NK-92 (cell line): ENCODE results near the gene INSIG2.

Experiments used
- DNase-seq: peaks from one replicate; lab custom pipeline; 2025; ENCODE audit not compliant: unreplicated experiment; lab: John Stamatoyannopoulos, UW

The INSIG2 gene

GRCh38 chr2:118088051-118089024 is at the start of gene INSIG2:
TSS of gene INSIG2 (plus strand) at chr2:118088471. CDS start at chr2:118096557, 8,086 bp downstream.
- DNase-seq, result peak; percentile 37

GRCh38 chr2:118040891-118041290 is 47.4 kb upstream of the INSIG2 start:
- no peak for DNase-seq

- DNase-seq, result no peak
Observed at GRCh38 chr2:118044103-118044716, 44.1 kb upstream of the INSIG2 start.

GRCh38 chr2:118044854-118045253 is 43.4 kb upstream of the INSIG2 start:
- DNase-seq, result no peak

DNA sequence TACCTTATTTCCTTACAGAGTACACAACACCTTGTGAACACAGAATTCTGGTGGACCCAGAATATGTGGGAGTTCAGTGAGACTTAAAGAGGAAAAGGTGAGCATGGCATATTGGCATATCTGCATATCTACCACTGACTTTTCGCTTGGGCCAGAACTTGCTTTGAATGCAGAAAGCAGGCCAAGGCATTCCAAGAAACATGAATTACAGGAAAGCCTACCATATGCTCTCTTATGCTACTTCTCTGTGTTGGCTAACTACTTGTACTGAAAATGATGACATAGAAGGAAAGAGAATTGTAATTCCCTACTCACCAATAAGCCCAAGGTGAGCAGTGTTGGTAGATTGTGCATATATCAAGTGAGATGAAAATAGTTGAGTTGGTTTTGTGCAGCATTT is 43.0 kb upstream of the INSIG2 start:
- no peak for DNase-seq

GRCh38 chr2:118046634-118047210 is 41.5 kb upstream of the INSIG2 start:
- DNase-seq, result no peak

GRCh38 chr2:118047380-118047826 is 40.9 kb upstream of the INSIG2 start:
- no peak for DNase-seq

- no peak for DNase-seq
Observed at GRCh38 chr2:118048401-118048800, 39.9 kb upstream of the INSIG2 start.

DNA sequence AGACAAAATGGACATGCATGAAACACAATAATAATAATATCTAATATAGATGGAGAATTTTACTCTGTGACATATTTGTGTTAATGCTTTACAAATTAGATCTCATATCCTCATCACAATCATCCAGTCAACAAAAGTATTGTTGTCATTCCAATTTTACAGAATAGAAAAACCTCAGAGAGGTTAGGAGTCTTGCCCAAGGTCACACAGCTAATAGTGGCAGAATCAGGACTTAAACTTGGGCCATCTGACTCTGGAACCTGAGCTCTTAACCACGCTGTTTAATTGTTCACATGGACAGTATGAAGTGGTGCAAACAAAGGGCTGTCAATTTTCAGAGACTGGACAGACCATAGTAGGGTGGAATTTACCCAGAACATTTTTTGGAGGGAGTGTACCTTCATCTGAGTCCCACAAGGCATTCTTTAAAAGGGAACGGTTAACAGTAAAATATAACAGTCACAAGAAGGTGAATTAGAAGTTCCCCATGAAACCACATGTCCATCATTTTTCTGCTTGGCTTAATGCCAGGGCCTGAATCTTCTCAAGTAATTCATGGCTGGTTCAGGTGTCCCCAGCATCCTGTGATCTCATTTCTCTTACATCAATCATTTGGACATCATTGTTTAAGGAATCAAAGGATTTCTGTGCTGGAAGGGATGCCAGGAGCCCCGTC is 39.0 kb upstream of the INSIG2 start:
- DNase-seq, result no peak

DNA sequence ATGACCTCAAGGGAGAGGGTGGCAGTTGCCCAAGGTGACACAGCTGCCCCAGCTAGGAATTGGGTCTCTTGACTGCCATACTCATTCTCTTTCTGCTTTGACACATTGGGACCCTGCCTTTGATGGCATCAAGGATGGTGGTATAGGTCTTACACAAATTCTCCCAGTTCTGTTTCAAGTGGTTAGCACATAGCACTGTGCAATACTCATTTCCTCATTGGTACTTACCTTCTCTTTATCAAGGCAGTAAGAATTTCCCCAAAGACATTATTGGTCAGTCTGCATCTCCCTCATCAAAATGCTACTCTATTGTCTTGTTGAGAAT is 38.5 kb upstream of the INSIG2 start:
- DNase-seq, result no peak

DNA sequence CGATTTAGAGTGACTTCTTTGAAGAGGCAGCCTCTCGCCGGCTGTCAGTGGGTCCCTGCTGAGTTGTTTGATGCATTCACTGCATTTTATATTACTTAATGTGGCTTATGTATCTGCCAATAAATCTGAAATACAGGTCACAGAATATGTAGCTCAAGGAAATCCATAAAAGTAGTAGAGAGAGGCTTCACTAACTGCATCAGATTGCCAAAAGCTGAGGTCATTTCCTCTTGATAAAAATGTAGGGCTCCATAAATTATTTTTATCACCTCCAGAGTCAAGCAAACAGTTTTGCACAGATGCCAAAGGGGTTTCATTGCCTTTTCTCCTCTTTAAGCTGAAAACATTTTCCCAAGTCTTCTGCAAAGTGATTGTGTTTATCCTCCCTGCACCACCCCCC is 37.9 kb upstream of the INSIG2 start:
- DNase-seq, result no peak

GRCh38 chr2:118050974-118051373 is 37.3 kb upstream of the INSIG2 start:
- DNase-seq, result no peak

DNA sequence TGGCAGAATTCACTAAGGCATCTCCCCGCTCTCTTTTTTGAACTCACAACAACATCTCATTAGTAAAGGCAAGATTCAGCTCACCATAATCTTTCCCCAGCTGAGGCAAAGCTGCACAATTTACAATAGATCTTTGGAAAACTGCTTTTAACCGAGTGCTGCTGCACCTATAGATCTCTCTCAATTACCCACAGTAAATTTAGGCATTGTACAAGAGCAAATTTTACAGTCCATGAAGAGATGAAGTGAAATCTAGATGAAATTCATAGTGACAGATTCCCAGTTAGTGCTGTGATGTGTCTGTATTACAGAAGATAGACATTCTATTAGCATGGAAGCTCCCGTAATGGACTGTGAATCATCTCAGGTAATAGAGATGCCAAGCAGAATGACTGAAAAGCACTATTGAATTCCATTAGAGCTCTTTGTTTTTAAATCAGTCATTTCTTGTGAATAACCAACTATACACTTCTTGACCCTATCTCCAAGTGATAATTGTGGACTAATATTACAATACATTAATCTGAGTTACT is 36.4 kb upstream of the INSIG2 start:
- no peak for DNase-seq

GRCh38 chr2:118052474-118052873 is 35.8 kb upstream of the INSIG2 start:
- DNase-seq, result no peak

GRCh38 chr2:118053681-118054080 is 34.6 kb upstream of the INSIG2 start:
- no peak for DNase-seq

- DNase-seq, result no peak
Observed at GRCh38 chr2:118054213-118055008, 33.9 kb upstream of the INSIG2 start.

GRCh38 chr2:118055512-118056164 is 32.6 kb upstream of the INSIG2 start:
- DNase-seq, result no peak

GRCh38 chr2:118056165-118056534 is 32.1 kb upstream of the INSIG2 start:
- no peak for DNase-seq

- DNase-seq, result no peak
Observed at GRCh38 chr2:118056801-118057200, 31.5 kb upstream of the INSIG2 start.

- DNase-seq, result no peak
Observed at GRCh38 chr2:118058951-118059350, 29.3 kb upstream of the INSIG2 start.
